Heart right ventricle (tissue), 16 donors: Measurements from ENCODE around the gene ROBO1. TPM values are rescaled to one million over a fixed set of nuclear protein-coding genes. Genes with fewer than 3 reads are reported as not detected.

Experiments
- ATAC-seq, 8 donors: fragments of 200-7000 bp; cut with Tn5 transposase; one replicate each; pipeline ENCODE4 v1.9.1; 2020; ENCODE audit warnings: mild to moderate bottlenecking in 8 of 8, moderate library complexity in 8 of 8, moderate number of reproducible peaks in 1 of 8
- DNase-seq, 2 donors: peaks; one replicate each; pipeline ENCODE4 v3.0.0-alpha.2; 2020
- H3K27ac ChIP-seq, 10 donors: fragments of 200-600 bp; sonication (generic) in 2 of 10; one replicate each; pipeline versions ENCODE4 v1.5.0 to v1.8.0; 2020 to 2022; ENCODE audit warnings: mild to moderate bottlenecking in 3 of 10
- H3K27me3 ChIP-seq, 7 donors: fragments of 200-600 bp; one replicate each; pipeline ENCODE4 v1.8.0; 2021 to 2022; ENCODE audit warnings: mild to moderate bottlenecking in 2 of 7
- H3K36me3 ChIP-seq, 9 donors: fragments of 200-600 bp; sonication (generic) in 1 of 9; one replicate each; pipeline versions ENCODE4 v1.5.0 to v1.8.0; 2020 to 2022; ENCODE audit warnings: mild to moderate bottlenecking in 2 of 9
- H3K4me1 ChIP-seq, 9 donors: fragments of 200-600 bp; sonication (generic) in 1 of 9; one replicate each; pipeline versions ENCODE4 v1.5.0 to v1.8.0; 2020 to 2022; ENCODE audit warnings: mild to moderate bottlenecking in 4 of 9
- H3K4me3 ChIP-seq, 10 donors: fragments of 200-600 bp; sonication (generic) in 2 of 10; one replicate each; pipeline versions ENCODE4 v1.5.0 to v1.8.0; 2020 to 2022; ENCODE audit warnings: mild to moderate bottlenecking in 7 of 10, moderate library complexity in 2 of 10
- H3K9me3 ChIP-seq, 11 donors: fragments of 200-600 bp in 10 of 11; sonication (generic) in 2 of 11; one replicate each; pipeline versions ENCODE4 v1.5.0 to v1.8.0; 2013 to 2022; ENCODE audit warnings: mild to moderate bottlenecking in 2 of 11, control low read depth in 1 of 11, moderate library complexity in 1 of 11
- WGBS, 2 donors: extraction: QIAGEN DNeasy Blood & Tissue Kit; methylation state at CpG; one replicate each; pipeline ENCODE4 v1.1.7; 2013; ENCODE audit warnings: inconsistent platforms in 1 of 2; 5-methylcytosine and 5-hydroxymethylcytosine counted together
- intact Hi-C, 10 donors: fragments of 100-400 bp; cut with DNase I; formaldehyde crosslinking; loops; one replicate each; pipeline versions ENCODE4 v1.11.1 to v1.14.2; 2022
- polyA plus RNA-seq, 2 donors: library from polyadenylated mRNA; stranded (reverse); fragments of 200-250 nt; gene quantifications; one replicate each; pipeline ENCODE4 v1.2.3, GENCODE V29; 2013
- total RNA-seq, 10 donors: library from RNA; stranded (reverse); fragmentation: NEBNext Ultra II Directional in 3 of 10; extraction: Animal tissue kit (Norgen Biotek cat#: 25700) in 3 of 10; gene quantifications; one replicate each; pipeline versions ENCODE4 v1.2.1 to v1.2.4, GENCODE V29; 2021 to 2023
- TF ChIP-seq, protein P1 (sequence below), 9 donors: fragments of 200-600 bp; sonication (generic) in 2 of 9; IDR thresholded peaks; one replicate each; pipeline versions ENCODE4 v1.5.0 to v1.8.0; 2021 to 2022; ENCODE audit warnings: antibody characterized with exemption in 9 of 9, mild to moderate bottlenecking in 5 of 9, moderate library complexity in 1 of 9
- donor health status: Arrhythmogenic right ventricular cardiomyopathy.
- donor health status: ischemic (EF 13 %, LVEDD 7.1; RV severe dilation, severe dysfunction).
- donor health status: healthy with polysubstance abuse.
- donor health status: DM: no; HTN: yes; CAD: no.
- donor health status: DM: no; HTN: no; CAD: no.
- donor health status: ischemic (EF 25% LVEDD 6.9; RV normal size, moderate dysfunction).
- donor health status: ischemic (EF 25% LVEDD 5.7; RV mildly dilated, moderate dysfunction).
- donor health status: healthy.
- donor health status: DM: yes; HTN: yes; CAD: no.
- donor health status: Ischemic cardiomyopathy.
- donor health status: ischemic (EF 35%, LVEDD 5.7; RV mildly dilated, moderate dysfunction).
- donor health status: nonischemic (EF 11% LVEDD 7.7; RV severe dilation, severe dysfunction).
- donor health status: DM: yes; HTN: yes; CAD: no.
- donor health status: PGD.
- donor health status: ischemic (EF 29% LVEDD 5.4; RV normal size, mild dysfunction).
- donor health status: nonischemic (EF 23%, LVEDD 6.1; RV moderate dilation, normal function).

Gene ROBO1
- total and polyA plus RNA-seq, 12 donors: 2.8 to 13.9 (median 5.6) TPM

DNA sequence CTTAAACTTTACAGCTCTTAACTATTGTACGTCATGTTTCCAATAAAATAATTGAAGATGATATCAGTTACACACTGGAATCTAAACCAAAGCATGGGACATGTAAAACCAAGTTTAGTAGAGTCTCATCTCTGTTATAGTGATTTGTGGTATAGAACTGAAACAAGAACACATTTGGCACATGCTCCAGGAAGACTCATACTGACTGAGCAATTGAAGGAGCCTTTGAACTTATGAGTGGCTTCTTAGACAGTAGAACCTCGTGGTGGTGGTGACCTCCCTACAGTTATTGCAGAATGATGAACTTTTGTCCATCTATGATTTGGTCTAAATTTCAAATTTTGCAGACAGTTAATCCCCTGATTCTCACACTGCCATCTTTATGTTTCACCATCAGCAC is 729.7 kb downstream of the ROBO1 start:
- ATAC-seq (no peak), DNase-seq (no peak)
- H3K27ac ChIP-seq: no peak overlapping the region
- H3K36me3 ChIP-seq: no peaks in the 10 kb centered on the region
- H3K9me3 ChIP-seq: no peaks in the 10 kb centered on the region
- WGBS, 2 donors: 67 to 72% methylated on average over 2 of the region's 2 CpGs
- TF ChIP-seq, protein P1, sequence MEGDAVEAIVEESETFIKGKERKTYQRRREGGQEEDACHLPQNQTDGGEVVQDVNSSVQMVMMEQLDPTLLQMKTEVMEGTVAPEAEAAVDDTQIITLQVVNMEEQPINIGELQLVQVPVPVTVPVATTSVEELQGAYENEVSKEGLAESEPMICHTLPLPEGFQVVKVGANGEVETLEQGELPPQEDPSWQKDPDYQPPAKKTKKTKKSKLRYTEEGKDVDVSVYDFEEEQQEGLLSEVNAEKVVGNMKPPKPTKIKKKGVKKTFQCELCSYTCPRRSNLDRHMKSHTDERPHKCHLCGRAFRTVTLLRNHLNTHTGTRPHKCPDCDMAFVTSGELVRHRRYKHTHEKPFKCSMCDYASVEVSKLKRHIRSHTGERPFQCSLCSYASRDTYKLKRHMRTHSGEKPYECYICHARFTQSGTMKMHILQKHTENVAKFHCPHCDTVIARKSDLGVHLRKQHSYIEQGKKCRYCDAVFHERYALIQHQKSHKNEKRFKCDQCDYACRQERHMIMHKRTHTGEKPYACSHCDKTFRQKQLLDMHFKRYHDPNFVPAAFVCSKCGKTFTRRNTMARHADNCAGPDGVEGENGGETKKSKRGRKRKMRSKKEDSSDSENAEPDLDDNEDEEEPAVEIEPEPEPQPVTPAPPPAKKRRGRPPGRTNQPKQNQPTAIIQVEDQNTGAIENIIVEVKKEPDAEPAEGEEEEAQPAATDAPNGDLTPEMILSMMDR (IDR thresholded peaks at IDR 0.05): no peak
- no peak overlapping the region for H3K4me3 ChIP-seq
- no peaks in the 10 kb centered on the region for H3K27me3 ChIP-seq
- intact Hi-C loops: no loop called here
- H3K4me1 ChIP-seq: no peaks in the 10 kb centered on the region

DNA sequence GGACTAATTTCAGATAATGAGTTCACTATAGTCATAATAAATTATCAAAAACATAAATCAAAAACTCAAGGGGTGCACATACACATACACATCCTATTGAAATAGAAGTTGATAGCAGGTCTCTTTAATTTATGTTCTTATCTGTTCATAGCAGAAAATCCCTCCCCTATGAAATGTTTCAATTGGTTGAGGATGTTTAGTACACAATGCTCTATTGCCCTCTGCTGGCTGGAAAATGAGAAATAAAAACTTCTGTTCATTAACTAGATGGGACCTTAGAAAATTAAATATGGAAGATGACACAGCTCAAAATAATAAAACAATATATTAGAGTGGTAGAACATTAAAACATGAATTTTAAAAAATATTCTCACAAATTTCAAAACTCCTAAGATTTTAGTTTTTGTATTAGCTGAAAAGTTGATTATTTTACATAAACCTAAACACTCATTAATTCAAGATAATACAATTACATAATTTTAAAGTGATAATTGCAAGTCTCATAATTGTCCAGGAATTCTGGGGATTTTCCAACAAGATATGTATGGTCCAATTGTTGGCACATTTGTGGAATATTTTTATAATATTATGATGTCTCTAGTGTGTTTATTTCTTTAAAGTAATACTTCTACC is 735.0 kb downstream of the ROBO1 start:
- intact Hi-C loops: loop anchor here in 8 of 10 donors (2.0 to 5.0 kb wide), 4 partner anchors 371 to 376 kb away; no protein-coding TSS in a partner anchor
- H3K9me3 ChIP-seq: no peaks in the 10 kb centered on the region
- ATAC-seq (no peak), DNase-seq (peak in 1 of 2 donors; percentile 23)
- no peak overlapping the region for H3K4me3 ChIP-seq
- no peaks in the 10 kb centered on the region for H3K4me1 ChIP-seq
- no peaks in the 10 kb centered on the region for H3K27me3 ChIP-seq
- TF ChIP-seq, protein P1 (IDR thresholded peaks at IDR 0.05): peak; percentile 19 to 67 (median 56)
- H3K27ac ChIP-seq: no peak overlapping the region
- no peaks in the 10 kb centered on the region for H3K36me3 ChIP-seq

DNA sequence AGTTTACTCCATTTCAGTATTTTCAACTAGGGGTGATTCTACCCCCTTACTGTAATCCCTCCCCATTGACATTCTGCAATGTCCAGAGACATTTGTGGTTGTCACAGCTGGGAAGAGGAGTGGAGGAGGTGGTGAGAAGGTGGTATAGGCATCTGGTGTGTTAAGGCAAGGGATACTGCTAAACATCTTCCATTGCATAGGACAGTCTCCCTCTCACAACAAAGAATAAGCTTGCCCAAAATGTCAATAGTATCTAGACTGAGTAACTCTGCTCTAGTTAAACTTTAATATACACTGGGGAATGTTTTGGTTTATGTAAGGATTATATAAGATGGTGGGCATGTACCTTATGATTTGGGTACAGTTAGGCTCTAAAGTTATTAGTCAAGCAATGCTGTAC is 737.6 kb downstream of the ROBO1 start:
- no peak for ATAC-seq
- no peaks in the 10 kb centered on the region for H3K27me3 ChIP-seq
- no peak for DNase-seq
- no peak overlapping the region for H3K4me3 ChIP-seq
- no peak overlapping the region for H3K27ac ChIP-seq
- H3K4me1 ChIP-seq: no peaks in the 10 kb centered on the region
- TF ChIP-seq, protein P1 (IDR thresholded peaks at IDR 0.05): no peak
- intact Hi-C loops: loop anchor here in 3 of 10 donors (5.0 kb wide), 2 partner anchors 368 to 373 kb away; no protein-coding TSS in a partner anchor
- no peaks in the 10 kb centered on the region for H3K9me3 ChIP-seq
- no peaks in the 10 kb centered on the region for H3K36me3 ChIP-seq

DNA sequence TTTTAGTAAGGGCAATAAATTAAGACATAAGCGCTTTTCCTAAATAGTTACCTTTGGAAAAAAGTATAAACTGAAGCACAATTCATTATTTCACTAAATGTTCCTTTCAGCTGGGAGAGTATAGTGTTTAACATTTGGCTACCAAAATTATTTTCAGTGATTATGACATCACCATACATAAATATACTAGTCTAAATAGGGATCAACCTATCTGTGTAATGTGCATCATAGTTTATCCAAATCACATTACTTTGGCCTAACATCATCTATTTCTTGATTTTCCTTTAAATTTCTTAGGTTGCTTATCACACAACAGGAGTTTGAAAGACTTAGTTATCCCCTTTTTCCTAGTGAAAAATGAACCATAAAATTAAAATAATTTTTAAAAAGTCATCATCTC is 738.9 kb downstream of the ROBO1 start:
- intact Hi-C loops: loop anchor here in 1 of 10 donors (10.0 kb wide), 1 partner anchor 364 kb away; no protein-coding TSS in a partner anchor

More for the DNA sequence above, 738.9 kb downstream of the ROBO1 start:
- no peaks in the 10 kb centered on the region for H3K4me1 ChIP-seq
- no peaks in the 10 kb centered on the region for H3K27me3 ChIP-seq
- no peak overlapping the region for H3K4me3 ChIP-seq
- H3K36me3 ChIP-seq: no peaks in the 10 kb centered on the region
- no peak overlapping the region for H3K27ac ChIP-seq
- WGBS, 2 donors: 98% methylated on average over 1 of the region's 1 CpG
- TF ChIP-seq, protein P1 (IDR thresholded peaks at IDR 0.05): no peak
- no peak for DNase-seq
- H3K9me3 ChIP-seq: no peaks in the 10 kb centered on the region
- no peak for ATAC-seq
